HCT116 (cell line): ENCODE results near the gene ANKHD1.

Experiments used
- EZH2 ChIP-seq: fragments of 200-600 bp; sonication (generic); IDR thresholded peaks from 2 replicates; pipeline ENCODE4 v1.6.1; 2017; ENCODE audit warnings: antibody characterized with exemption, mixed run types
- EZH2phosphoT487 ChIP-seq: fragments of 200-600 bp; IDR thresholded peaks from 2 replicates; pipeline ENCODE4 v1.6.1; 2018; ENCODE audit warnings: antibody characterized with exemption, borderline replicate concordance
- FOSL1 ChIP-seq: IDR thresholded peaks from 2 replicates; pipeline ENCODE4 v1.6.1; 2012; ENCODE audit warnings: low read depth
- POLR2A ChIP-seq: IDR thresholded peaks from 2 replicates; pipeline ENCODE4 v1.7.0; 2011; ENCODE audit warnings: borderline replicate concordance; ENCODE audit not compliant: insufficient read depth, insufficient read length; ENCODE audit errors: extremely low read depth
- POLR2AphosphoS5 ChIP-seq: IDR thresholded peaks from 2 replicates; pipeline ENCODE4 v1.6.1; 2011; ENCODE audit warnings: mild to moderate bottlenecking, low read depth, low read length, moderate library complexity
- RAD21 ChIP-seq: IDR thresholded peaks from 2 replicates; pipeline ENCODE4 v1.6.1; 2012; ENCODE audit warnings: low read depth, mild to moderate bottlenecking
- SIN3A ChIP-seq: IDR thresholded peaks from 2 replicates; pipeline ENCODE4 v1.6.1; 2012; ENCODE audit warnings: low read depth
- SP1 ChIP-seq: IDR thresholded peaks from 2 replicates; pipeline ENCODE4 v1.6.1; 2012; ENCODE audit warnings: low read depth
- SRF ChIP-seq: IDR thresholded peaks from 2 replicates; pipeline ENCODE4 v1.6.1; 2012; ENCODE audit warnings: low read depth
- ZNF274 ChIP-seq: fragments of 200-500 bp; sonication (Bioruptor generic); IDR thresholded peaks from 2 replicates; pipeline ENCODE4 v1.6.1; 2014; ENCODE audit warnings: mild to moderate bottlenecking, low read depth, low read length, inconsistent platforms
- TF ChIP-seq, protein P1 (sequence below), 3 experiments: fragments of 200-600 bp in 1 of 3; sonication (generic) in 1 of 3; IDR thresholded peaks in 2 of 3; conservative IDR thresholded peaks in 1 of 3; 2 replicates each; pipeline ENCODE4 v1.5.1; 2012 to 2017; ENCODE audit warnings: low read depth in 2 of 3, low read length in 2 of 3, antibody characterized with exemption in 1 of 3, borderline replicate concordance in 1 of 3, control low read depth in 1 of 3, mild to moderate bottlenecking in 1 of 3, mixed read lengths in 1 of 3, mixed run types in 1 of 3, moderate library complexity in 1 of 3; ENCODE audit not compliant: insufficient read depth in 1 of 3
- TF ChIP-seq, protein P2 (sequence below): IDR thresholded peaks from 2 replicates; pipeline ENCODE4 v1.6.1; 2012
- TF ChIP-seq, protein P3 (sequence below): IDR thresholded peaks from 2 replicates; pipeline ENCODE4 v1.6.1; 2012; ENCODE audit warnings: low read depth

DNA sequence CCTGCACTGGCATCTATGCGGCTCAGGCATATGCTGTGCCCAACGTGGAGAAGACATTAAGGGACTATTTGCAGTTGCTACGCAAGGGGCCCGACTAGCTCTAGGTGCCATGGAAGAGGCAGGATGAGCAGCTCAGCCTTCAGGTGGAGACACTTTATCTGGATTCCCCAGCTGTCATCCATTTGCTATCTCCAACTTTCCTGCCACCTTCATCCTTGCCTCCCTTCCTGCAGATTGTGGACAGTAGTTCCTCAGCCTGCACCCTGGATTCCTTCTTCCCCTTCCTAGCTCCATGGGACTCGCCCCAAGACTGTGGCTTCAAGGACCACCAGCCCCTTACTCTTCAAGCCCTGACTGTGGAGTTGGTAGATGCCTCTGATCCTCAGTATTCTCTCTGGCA, 165.0 kb downstream of the ANKHD1 start:
- TF ChIP-seq POLR2A: no peak
- no peak for TF ChIP-seq POLR2AphosphoS5
- TF ChIP-seq, protein P1, sequence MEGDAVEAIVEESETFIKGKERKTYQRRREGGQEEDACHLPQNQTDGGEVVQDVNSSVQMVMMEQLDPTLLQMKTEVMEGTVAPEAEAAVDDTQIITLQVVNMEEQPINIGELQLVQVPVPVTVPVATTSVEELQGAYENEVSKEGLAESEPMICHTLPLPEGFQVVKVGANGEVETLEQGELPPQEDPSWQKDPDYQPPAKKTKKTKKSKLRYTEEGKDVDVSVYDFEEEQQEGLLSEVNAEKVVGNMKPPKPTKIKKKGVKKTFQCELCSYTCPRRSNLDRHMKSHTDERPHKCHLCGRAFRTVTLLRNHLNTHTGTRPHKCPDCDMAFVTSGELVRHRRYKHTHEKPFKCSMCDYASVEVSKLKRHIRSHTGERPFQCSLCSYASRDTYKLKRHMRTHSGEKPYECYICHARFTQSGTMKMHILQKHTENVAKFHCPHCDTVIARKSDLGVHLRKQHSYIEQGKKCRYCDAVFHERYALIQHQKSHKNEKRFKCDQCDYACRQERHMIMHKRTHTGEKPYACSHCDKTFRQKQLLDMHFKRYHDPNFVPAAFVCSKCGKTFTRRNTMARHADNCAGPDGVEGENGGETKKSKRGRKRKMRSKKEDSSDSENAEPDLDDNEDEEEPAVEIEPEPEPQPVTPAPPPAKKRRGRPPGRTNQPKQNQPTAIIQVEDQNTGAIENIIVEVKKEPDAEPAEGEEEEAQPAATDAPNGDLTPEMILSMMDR (IDR thresholded peaks at IDR 0.05 in 2 of 3, conservative IDR thresholded peaks at IDR 0.05 in 1 of 3; ENCODE audit: borderline replicate concordance in 1 of 3, insufficient read depth in 1 of 3, low read depth in 2 of 3, low read length in 2 of 3): no peak
- TF ChIP-seq EZH2: no peak
- TF ChIP-seq EZH2phosphoT487: no peak
- TF ChIP-seq ZNF274: no peak
- TF ChIP-seq SRF: no peak
- TF ChIP-seq SP1: no peak
- TF ChIP-seq, protein P2, sequence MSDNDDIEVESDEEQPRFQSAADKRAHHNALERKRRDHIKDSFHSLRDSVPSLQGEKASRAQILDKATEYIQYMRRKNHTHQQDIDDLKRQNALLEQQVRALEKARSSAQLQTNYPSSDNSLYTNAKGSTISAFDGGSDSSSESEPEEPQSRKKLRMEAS: no peak
- TF ChIP-seq RAD21: no peak
- no peak for TF ChIP-seq FOSL1
- no peak for TF ChIP-seq SIN3A
- TF ChIP-seq, protein P3, sequence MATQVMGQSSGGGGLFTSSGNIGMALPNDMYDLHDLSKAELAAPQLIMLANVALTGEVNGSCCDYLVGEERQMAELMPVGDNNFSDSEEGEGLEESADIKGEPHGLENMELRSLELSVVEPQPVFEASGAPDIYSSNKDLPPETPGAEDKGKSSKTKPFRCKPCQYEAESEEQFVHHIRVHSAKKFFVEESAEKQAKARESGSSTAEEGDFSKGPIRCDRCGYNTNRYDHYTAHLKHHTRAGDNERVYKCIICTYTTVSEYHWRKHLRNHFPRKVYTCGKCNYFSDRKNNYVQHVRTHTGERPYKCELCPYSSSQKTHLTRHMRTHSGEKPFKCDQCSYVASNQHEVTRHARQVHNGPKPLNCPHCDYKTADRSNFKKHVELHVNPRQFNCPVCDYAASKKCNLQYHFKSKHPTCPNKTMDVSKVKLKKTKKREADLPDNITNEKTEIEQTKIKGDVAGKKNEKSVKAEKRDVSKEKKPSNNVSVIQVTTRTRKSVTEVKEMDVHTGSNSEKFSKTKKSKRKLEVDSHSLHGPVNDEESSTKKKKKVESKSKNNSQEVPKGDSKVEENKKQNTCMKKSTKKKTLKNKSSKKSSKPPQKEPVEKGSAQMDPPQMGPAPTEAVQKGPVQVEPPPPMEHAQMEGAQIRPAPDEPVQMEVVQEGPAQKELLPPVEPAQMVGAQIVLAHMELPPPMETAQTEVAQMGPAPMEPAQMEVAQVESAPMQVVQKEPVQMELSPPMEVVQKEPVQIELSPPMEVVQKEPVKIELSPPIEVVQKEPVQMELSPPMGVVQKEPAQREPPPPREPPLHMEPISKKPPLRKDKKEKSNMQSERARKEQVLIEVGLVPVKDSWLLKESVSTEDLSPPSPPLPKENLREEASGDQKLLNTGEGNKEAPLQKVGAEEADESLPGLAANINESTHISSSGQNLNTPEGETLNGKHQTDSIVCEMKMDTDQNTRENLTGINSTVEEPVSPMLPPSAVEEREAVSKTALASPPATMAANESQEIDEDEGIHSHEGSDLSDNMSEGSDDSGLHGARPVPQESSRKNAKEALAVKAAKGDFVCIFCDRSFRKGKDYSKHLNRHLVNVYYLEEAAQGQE: no peak
